AG04450 (cell line): ENCODE measurements around the gene TSKU. TPM values are rescaled to one million over a fixed set of nuclear protein-coding genes. Genes with fewer than 3 reads are reported as not detected.
"Not testable (repeated sequence)": the region's sequence is repeated elsewhere in the genome, so short reads cannot be mapped to it uniquely, and the experiment has no call there.

Experiments
- CTCF ChIA-PET: fragments of 300-600, 350-600 bp; formaldehyde crosslinking; extraction: SDS; loops from one replicate; lab custom pipeline; 2022; ENCODE audit warnings: antibody characterized with exemption, inconsistent platforms; lab: Charles Lee
- POLR2A ChIA-PET: fragments of 350-600 bp; formaldehyde crosslinking; extraction: SDS; loops from one replicate; lab custom pipeline; 2021; ENCODE audit warnings: antibody characterized with exemption, inconsistent platforms; lab: Yijun Ruan, JAX
- DNase-seq: peaks from one replicate; pipeline ENCODE4 v3.0.0-alpha.2; 2011; ENCODE audit warnings: low read depth, low spot score
- H3K27ac ChIP-seq: one replicate; pipeline ENCODE4 v1.5.1; 2012; ENCODE audit warnings: low read depth, low read length, control low read depth
- H3K27me3 ChIP-seq: one replicate; pipeline ENCODE4 v1.6.0; 2012; ENCODE audit warnings: low read length; ENCODE audit not compliant: control insufficient read depth, insufficient read depth
- H3K4me3 ChIP-seq: 2 replicates; pipeline ENCODE4 v1.5.1; 2011; ENCODE audit warnings: mild to moderate bottlenecking, low read depth, low read length, control low read depth
- H3K9me3 ChIP-seq: 2 replicates; pipeline ENCODE4 v1.5.1; 2012; ENCODE audit warnings: low read length; ENCODE audit not compliant: control insufficient read depth, insufficient read depth
- polyA plus RNA-seq: library from polyadenylated mRNA; depleted of rRNA; stranded (reverse); fragments of >200 nt; gene quantifications from 2 replicates; pipeline ENCODE4 v1.2.3, GENCODE V29; 2011
- TF ChIP-seq, protein P1 (sequence below): IDR thresholded peaks from 2 replicates; pipeline ENCODE4 v1.5.1; 2011; ENCODE audit warnings: low read depth, low read length, control low read depth, inconsistent platforms

Gene TSKU
- polyA plus RNA-seq, 1 experiment: 28.8 TPM

DNA sequence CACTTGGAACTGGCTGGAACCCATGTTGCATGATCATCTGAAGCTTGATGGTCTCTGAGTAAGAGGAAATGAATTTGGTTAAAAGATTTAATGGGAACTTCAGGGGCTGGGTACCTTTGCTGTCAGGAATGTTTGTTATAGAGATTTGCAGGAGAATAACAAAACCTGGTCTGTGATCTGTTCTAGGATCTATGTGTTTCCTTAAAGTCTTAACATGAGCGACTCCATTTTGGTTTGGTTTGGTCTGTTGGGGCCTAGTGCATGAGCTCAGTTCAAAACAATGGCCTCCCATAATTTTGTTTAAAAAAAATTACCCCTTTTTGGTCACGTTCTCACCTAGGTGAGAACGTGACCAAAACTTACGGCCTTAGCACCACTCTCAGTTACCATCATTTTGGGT is 28.1 kb downstream of the TSKU start:
- ChIA-PET POLR2A (no interaction called here), CTCF (interaction anchor here (0.5 to 12.5 kb wide), 5 partner anchors 13 to 263 kb away, joined by 3 to 236 read pairs (median 7); no protein-coding TSS in a partner anchor)
- H3K27ac ChIP-seq: no peak overlapping the region
- TF ChIP-seq, protein P1, sequence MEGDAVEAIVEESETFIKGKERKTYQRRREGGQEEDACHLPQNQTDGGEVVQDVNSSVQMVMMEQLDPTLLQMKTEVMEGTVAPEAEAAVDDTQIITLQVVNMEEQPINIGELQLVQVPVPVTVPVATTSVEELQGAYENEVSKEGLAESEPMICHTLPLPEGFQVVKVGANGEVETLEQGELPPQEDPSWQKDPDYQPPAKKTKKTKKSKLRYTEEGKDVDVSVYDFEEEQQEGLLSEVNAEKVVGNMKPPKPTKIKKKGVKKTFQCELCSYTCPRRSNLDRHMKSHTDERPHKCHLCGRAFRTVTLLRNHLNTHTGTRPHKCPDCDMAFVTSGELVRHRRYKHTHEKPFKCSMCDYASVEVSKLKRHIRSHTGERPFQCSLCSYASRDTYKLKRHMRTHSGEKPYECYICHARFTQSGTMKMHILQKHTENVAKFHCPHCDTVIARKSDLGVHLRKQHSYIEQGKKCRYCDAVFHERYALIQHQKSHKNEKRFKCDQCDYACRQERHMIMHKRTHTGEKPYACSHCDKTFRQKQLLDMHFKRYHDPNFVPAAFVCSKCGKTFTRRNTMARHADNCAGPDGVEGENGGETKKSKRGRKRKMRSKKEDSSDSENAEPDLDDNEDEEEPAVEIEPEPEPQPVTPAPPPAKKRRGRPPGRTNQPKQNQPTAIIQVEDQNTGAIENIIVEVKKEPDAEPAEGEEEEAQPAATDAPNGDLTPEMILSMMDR: no peak
- no peaks in the 10 kb centered on the region for H3K27me3 ChIP-seq
- peaks cover 12% of the 10 kb centered on the region; the same call in 1 of the 2 replicates for H3K9me3 ChIP-seq
- DNase-seq: no peak
- no peak overlapping the region for H3K4me3 ChIP-seq

DNA sequence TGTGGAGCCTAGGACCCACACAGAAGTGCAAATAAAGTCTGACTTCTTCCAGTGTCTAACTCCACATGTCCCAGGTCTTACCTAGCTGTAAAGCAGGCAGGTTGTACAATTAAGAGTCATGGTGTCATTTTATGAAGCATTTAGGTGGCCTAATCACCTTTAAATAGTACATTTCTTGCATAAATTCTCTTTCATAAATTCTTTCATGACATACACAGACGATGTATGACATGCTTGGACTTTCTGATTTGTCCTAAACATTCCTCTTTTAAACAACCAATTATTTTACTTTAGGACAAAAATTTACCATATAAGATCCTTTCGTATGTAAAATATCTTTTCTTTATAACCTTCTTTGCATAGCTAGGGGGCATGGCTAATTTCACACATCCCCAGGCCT is 31.3 kb downstream of the TSKU start:
- no peaks in the 10 kb centered on the region for H3K27me3 ChIP-seq
- ChIA-PET CTCF (interaction anchor here (1.2 to 12.5 kb wide), 2 partner anchors 12 to 106 kb away, joined by 3 to 236 read pairs; no protein-coding TSS in a partner anchor), POLR2A (no interaction called here)
- peaks cover 14% of the 10 kb centered on the region; the same call in 1 of the 2 replicates for H3K9me3 ChIP-seq
- no peak overlapping the region for H3K27ac ChIP-seq
- H3K4me3 ChIP-seq: no peak overlapping the region
- TF ChIP-seq, protein P1: no peak
- no peak for DNase-seq

DNA sequence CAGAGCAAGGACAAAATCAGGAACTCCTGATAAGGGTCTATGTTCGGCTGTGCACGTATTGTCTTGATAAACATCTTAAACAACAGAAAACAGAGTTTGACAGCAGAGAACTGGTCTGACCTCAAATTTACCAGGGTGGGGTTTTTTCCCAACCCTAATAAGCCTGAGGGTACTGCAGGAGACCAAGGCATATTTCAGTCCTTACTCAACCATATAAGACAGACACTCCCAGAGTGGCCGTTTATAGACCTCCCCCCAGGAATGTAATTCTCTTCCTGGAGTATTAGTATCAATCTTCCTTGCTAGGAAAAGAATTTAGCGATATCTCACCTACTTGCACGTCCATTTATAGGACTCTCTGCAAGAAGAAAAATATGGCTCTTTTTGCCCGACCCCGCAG is 32.5 kb downstream of the TSKU start:
- DNase-seq, POLR2A ChIA-PET, H3K4me3 ChIP-seq, H3K27ac ChIP-seq, H3K27me3 ChIP-seq: not testable (repeated sequence)
- CTCF ChIA-PET: interaction anchor here (1.2 to 12.5 kb wide), 2 partner anchors 13 to 104 kb away, joined by 3 to 236 read pairs; no protein-coding TSS in a partner anchor
- H3K9me3 ChIP-seq: peaks cover 14% of the 10 kb centered on the region; the same call in 1 of the 2 replicates

DNA sequence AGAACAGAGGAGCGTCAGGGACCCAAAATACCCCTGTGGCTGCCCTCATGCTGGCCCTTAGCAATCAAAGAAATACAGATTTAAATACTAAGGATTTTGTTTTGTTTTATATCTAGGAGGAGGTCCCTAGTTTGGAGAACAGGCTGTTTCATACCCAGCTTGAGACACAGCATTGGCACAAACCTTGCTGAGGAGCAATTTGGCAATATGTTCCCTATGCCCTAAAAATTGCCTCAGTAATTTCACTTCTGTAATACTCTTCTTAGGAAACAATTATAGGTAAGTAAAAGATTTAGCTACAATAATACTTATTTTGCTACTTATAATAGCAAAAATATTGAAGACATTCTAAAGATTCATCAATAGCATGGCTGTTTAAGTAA is 37.0 kb downstream of the TSKU start:
- Histone ChIP-seq H3K9me3 (peaks cover 6% of the 10 kb centered on the region), H3K4me3 (no peak overlapping the region), H3K27ac (no peak overlapping the region), H3K27me3 (no peaks in the 10 kb centered on the region)
- ChIA-PET CTCF (interaction anchor here (0.7 to 1.3 kb wide), 4 partner anchors 10 to 99 kb away, joined by 3 read pairs; no protein-coding TSS in a partner anchor), POLR2A (no interaction called here)
- TF ChIP-seq, protein P1: no peak
- no peak for DNase-seq

DNA sequence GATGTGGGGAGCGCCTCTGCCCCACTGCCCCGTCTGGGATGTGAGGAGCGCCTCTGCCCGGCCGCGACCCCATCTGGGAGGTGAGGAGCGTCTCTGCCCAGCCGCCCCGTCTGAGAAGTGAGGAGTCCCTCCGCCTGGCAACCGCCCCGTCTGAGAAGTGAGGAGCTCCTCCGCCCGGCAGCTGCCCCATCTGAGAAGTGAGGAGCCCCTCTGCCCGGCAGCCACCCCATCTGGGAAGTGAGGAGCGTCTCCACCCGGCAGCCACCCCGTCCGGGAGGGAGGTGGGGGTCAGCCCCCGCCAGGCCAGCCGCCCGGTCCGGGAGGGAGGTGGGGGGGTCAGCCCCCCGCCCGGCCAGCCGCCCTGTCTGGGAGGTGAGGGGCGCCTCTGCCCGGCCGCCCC is 38.2 kb downstream of the TSKU start:
- CTCF ChIA-PET, POLR2A ChIA-PET, H3K9me3 ChIP-seq, H3K4me3 ChIP-seq, DNase-seq, H3K27me3 ChIP-seq, H3K27ac ChIP-seq: not testable (repeated sequence)

DNA sequence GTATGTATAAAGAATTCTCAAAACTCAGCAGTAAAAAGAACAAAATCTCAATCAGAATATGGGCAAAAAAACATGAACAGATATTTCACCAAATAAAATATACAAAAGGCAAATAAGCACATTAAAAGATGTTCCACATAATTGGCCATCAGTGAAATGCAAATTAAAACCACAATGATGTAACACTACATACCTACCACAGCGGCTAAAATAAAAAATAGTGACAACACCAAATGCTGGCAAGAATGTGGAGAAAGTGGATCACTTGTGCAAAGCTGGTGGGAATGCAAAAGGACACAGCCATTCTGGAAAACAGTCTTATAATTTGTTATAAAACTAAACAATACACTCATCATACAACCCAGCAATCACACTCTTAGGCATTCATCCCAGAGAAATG is 39.2 kb downstream of the TSKU start:
- DNase-seq: no peak
- Histone ChIP-seq H3K9me3 (no peaks in the 10 kb centered on the region; the same call in 1 of the 2 replicates), H3K27ac (no peak overlapping the region), H3K27me3 (no peaks in the 10 kb centered on the region), H3K4me3 (no peak overlapping the region)
- ChIA-PET CTCF (interaction anchor here (0.7 to 0.9 kb wide), 2 partner anchors 16 to 96 kb away, joined by 3 to 4 read pairs; no protein-coding TSS in a partner anchor), POLR2A (no interaction called here)
- TF ChIP-seq, protein P1: no peak
